ENCODE data around the gene AKT1.
A peak's percentile ranks its signal among the peaks of the same experiment; 100 is the strongest.

AKT1 gene

GRCh38 chr14:104750056-104750752, 45.3 kb downstream of the AKT1 start:
- intact Hi-C loops (cut with DNase I): no loop called here
- no peak for DNase-seq

DNA sequence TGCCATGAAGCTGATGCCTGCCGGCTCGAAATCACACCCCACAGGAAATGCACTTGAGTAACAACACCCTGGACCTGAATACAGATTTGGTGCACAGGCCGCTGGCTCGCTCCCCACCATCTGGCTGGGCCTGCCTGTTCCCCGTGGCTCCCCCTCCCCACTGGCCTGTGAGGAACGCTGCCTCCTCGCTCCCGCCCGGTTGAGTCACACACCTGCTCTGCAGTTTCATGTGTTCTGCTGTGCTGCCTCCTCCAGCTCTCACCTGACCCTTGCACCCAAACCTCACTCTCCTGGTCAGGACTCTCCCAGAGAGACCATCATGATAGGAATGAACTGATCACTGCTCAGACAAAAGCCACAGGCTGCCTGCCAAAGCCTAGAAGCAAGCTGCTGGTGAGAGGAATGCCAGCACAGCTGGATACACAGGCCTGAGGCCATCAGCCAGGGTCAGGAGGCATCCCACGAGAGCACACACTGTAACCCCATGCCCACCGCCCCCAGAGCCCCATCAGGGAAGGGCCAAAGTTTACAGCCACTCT, 46.4 kb downstream of the AKT1 start:
- intact Hi-C loops (cut with DNase I): no loop called here
- DNase-seq: peak; percentile 33 to 90 (median 75)

- peak in 1 of 42 donors; percentile 2 for DNase-seq
These were observed 47.7 kb downstream of the AKT1 start for GRCh38 chr14:104747876-104748275.

DNA sequence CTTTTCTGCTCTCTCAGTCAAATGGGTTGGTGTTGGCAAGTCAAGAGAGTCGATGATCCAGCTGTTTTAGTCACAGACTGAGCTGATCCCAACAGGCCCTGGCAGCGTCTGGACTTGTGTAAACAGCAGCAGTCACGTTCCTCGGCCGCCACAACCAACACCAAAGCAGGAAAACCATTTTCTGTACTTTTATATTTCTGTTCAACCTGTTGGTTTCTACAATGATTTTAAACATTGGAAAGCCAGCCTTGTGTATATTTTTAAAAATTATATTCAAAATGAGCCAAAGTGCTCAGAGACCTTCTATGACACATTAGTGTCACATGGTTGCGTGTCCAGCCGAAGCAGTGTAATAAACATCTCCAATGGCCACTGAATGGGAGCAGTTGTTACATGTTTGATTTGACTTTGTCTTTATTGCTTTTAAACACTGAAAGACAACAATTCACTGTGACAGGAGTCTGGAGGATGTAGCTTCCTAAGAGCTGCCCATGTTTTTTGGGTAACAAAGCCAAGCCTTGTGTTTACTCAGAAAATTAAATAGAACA, 48.5 kb downstream of the AKT1 start:
- intact Hi-C loops (cut with DNase I): no loop called here

More at GRCh38 chr14:104747876-104748275, 47.7 kb downstream of the AKT1 start:
- intact Hi-C loops (cut with DNase I): no loop called here

DNA sequence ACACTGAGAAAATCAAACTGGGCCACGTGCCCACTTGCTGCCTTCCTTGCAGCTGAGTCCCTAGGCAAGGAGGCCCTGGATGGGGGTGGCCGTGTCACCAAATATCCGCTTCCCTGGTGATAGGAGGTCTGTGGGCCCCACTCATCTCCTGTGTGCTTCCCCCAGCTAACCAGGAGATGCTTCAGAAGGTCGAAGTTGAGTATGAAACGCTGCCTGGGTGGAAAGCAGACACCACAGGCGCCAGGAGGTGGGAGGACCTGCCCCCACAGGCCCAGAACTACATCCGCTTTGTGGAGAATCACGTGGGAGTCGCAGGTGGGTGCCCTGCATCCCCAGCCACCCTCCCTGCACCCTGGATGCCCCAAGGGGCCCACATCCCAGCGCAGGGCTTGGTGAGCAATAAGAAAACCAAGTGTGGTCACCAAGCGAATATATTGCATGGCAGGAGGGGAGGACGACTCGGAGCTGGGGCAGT, 49.4 kb downstream of the AKT1 start:
- peak in 1 of 42 donors; percentile 2 for DNase-seq

More for the DNA sequence above, 48.5 kb downstream of the AKT1 start:
- peak in 13 of 42 donors; percentile 3 to 84 (median 57) for DNase-seq

GRCh38 chr14:104745431-104745830, 50.1 kb downstream of the AKT1 start:
- intact Hi-C loops (cut with DNase I): no loop called here
- no peak for DNase-seq

More for the DNA sequence above, 49.4 kb downstream of the AKT1 start:
- intact Hi-C loops (cut with DNase I): no loop called here

- intact Hi-C loops (cut with DNase I): no loop called here
- no peak for DNase-seq
These were observed 51.1 kb downstream of the AKT1 start for GRCh38 chr14:104744484-104744883.

DNA sequence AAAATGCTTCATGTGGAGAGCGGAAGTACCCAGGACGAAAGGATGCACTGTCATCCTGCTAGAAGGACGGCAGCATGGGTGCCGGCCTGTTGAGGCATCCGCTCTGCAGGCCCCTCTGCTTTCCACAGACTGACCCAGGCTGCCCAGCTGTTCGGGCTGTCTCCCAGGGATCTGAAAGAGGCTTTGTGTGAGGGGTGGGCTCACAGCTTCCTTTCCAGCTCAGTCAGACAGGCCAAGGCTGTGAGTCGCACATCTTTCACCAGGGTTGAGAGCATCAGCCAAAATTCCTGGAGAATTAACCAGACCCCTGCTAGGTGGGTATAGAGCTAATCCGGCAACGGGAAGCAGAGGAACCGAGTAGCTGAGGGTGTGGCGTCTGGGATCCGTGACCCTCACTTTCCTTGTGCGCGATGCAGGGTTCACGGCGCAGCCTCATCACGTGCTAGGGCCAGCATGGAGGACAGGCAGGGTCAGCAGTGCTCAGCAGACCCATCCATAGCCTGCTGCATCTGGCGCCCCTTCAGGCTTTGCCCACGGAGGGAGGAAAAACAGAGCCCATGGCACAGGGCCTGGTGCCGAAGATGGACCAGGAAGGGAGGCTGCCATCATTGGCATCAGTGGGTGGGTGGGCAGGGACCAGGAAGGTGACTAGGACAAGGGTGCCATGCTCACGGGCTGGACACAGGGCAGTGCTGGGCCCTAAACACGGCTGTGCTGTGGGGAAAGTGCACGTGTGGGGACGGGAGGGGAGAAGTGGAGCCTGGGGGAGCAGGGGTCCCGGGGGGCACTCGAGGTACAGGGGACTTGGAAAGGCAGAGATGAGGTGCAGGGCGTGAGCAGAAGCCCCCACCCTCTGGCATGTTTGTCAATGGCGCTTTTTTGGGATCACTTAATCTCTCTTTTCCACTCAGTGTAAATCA, 51.8 kb downstream of the AKT1 start:
- peak in 25 of 42 donors; percentile 39 to 80 (median 60) for DNase-seq
- intact Hi-C loops (cut with DNase I): no loop called here

DNA sequence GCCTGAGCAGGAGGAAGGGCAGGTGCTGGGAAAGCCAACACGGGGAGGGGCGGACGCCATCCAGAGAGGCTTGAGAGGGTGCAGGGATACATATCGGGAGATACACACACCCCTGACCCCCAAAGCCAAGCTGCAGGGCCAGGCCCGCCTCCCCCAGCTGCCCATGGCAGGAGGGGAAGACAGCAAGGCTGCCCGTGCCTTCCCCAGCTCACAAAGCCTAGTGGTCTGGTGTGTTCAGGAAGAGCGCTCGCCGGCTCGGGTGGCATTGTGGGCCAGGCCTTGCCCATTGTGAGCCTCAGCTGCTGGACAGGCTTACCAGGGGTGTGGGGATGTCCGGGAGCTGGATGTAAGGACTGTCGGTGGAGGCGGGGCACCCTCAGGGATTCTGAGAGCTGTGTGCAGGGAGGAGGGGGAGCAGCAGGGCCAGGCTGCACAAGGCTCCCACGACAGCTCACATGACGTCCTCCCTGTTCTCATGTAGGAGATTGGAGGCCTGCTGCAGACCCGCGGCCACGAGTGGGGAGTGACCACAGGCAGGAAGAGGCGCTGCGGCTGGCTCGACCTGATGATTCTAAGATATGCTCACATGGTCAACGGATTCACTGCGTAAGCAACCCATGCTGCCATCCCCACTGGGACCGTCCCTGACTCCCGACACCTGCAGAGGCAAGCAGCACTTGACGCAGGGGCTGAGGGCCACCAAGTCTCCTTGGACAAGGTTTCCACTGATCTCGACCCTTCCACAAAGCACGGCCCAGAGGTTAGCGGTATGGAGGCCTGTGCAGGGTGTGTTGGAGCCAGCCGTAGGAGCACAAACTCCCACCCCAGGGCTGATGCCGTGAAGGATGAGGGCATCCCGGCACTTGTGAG, 52.7 kb downstream of the AKT1 start:
- intact Hi-C loops (cut with DNase I): no loop called here
- DNase-seq: no peak

DNA sequence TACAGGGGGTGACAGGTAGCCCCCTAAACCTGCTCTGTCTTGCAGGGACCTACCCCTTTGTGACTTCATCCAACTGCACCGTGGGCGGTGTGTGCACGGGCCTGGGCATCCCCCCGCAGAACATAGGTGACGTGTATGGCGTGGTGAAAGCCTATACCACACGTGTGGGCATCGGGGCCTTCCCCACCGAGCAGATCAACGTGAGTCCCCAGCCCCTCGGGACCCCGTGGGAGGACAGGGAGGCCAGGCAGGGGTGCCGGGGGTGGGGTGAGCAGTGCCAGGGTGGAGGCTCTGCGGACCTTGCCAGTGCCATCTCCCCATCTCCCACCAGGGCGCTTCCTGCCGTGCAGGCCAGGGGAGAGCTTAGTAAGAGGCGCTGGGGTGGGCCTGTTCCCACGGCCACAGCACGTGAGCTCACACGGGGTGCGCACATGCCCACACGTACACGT, 53.7 kb downstream of the AKT1 start:
- no peak for DNase-seq
- intact Hi-C loops (cut with DNase I): no loop called here

DNA sequence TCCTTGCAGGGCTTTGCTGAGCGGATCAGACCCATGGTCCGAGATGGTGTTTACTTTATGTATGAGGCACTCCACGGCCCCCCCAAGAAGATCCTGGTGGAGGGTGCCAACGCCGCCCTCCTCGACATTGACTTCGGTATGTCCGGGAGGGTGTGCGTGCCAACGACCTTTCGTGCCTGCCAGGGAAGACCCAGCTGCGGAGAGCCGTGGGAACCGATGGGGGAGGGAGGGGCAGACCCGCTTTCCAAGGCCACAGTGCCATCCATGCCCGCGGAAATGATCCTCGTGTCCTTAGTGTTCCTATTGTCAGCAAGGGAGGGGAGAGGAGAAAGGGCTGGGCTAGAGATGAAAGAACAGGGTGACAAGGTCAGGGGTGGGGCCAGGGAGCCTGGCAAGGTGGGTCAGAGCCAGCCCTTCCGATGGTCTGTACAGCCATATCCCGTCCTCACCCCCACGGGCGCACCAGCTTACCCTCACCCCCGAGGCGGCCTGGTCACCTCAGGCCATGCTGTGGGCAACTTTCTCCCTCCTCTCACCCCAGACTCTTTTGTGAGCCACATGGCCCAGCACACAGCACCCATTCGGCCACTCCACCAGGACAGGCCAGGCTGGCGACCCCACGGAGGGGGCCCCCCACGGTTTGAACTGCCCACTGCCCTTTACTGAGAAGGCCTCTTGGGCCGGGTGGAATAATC, 54.3 kb downstream of the AKT1 start:
- DNase-seq: peak in 1 of 42 donors; percentile 1
- intact Hi-C loops (cut with DNase I): no loop called here

DNA sequence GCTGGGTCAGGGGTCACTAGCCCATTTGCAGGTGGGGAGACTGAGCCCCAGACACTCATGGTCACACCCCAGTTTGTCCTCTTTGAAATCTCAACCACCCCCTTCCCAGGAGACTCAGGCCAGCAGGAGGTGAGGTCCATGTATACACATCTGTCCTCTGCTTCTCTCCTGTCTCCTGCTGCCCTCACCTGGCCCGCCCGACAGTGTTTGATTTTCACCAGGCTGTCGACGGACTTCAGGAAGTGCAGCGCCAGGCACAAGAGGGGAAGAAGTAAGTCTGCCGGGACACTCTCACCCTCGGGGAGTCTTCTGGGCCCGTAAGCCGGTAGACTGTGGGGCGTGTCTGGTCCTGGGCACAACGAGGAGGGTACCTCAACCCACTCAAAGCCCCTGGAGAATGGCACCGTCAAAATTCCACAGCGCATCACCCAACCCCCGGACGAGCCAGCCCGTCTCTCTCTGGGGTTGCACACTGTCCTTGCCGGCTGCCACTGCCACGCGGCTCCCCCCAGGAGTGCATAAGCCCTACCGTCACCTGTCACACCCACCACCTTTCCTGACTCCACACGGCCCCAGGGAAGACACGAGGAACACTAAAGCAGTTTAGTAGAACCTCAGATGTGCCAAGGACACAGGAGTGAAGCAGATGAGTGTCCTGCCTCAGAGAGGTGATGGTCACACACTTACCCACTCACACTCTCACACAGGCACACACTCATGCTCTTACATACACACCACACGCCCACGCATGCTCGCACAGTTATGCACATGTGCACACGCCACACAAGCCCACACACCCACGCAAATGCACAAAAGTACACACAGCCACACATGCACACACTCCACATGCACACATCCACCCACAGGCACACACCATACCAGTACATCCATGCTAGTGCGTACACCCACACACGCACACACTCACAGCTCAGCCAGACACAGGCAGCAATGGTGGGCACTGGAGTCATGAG, 55.7 kb downstream of the AKT1 start:
- intact Hi-C loops (cut with DNase I): no loop called here
- no peak for DNase-seq

- DNase-seq: no peak
- intact Hi-C loops (cut with DNase I): no loop called here
These were observed 56.5 kb downstream of the AKT1 start for GRCh38 chr14:104739026-104739425.

- intact Hi-C loops (cut with DNase I): no loop called here
- DNase-seq: no peak
These were observed 57.1 kb downstream of the AKT1 start for GRCh38 chr14:104738375-104739019.

GRCh38 chr14:104735830-104736642, 59.5 kb downstream of the AKT1 start:
- DNase-seq: peak; percentile 39 to 91 (median 72)
- intact Hi-C loops (cut with DNase I): no loop called here

All from head of caudate nucleus (tissue), 42 donors.